Rectal smooth muscle tissue (tissue), 1 donor: ENCODE results near the gene IPO5.

ENCODE experiments used
- H3K27ac ChIP-seq: one replicate; pipeline ENCODE4 v1.7.0; 2013; ENCODE audit warnings: low read depth, low read length, inconsistent platforms
- H3K27me3 ChIP-seq: one replicate; pipeline ENCODE4 v1.7.0; 2013; ENCODE audit warnings: low read length; ENCODE audit not compliant: control insufficient read depth, insufficient read depth
- H3K36me3 ChIP-seq: one replicate; pipeline ENCODE4 v1.7.0; 2013; ENCODE audit warnings: low read length; ENCODE audit not compliant: control insufficient read depth, insufficient read depth
- H3K4me1 ChIP-seq: one replicate; pipeline ENCODE4 v1.7.0; 2013; ENCODE audit warnings: low read length; ENCODE audit not compliant: control insufficient read depth, insufficient read depth
- H3K4me3 ChIP-seq: one replicate; pipeline ENCODE4 v1.7.0; 2013; ENCODE audit warnings: low read length
- H3K9ac ChIP-seq: one replicate; pipeline ENCODE4 v1.7.0; 2013; ENCODE audit warnings: low read length

IPO5 gene

GRCh38 chr13:97953376-97953970, at the start of gene IPO5:
TSS of gene IPO5 (plus strand) at chr13:97953675. CDS start at chr13:97976697, 23,022 bp downstream.
- no peaks in the 10 kb centered on the region for H3K27me3 ChIP-seq
- H3K9ac ChIP-seq: no peak within 1 kb of the TSS
- no peaks in the 10 kb centered on the region for H3K4me1 ChIP-seq
- H3K4me3 ChIP-seq: no peak within 1 kb of the TSS
- no peak within 1 kb of the TSS for H3K27ac ChIP-seq
- H3K36me3 ChIP-seq: no peaks in the 10 kb centered on the region

DNA sequence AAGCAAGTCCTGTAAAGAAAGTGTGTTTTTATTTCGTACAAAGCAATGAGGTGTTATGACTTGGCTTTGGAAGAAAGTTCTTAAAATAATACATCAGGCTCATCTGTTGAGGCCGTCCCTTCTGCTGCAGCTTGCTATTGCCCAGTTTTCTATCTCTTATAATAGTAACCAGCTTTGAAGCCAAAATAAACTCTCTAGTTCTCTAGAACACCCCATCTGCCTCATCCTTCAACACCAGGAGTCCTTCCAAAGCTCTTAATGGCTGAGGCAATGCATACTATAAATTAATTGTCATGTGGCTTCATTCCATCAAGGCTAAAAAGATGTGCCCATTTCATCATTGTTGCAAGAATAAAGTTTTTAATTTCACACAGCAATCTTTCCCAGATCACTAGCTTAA, 49.4 kb upstream of the IPO5 start:
- Histone ChIP-seq H3K4me1 (no peaks in the 10 kb centered on the region), H3K36me3 (no peaks in the 10 kb centered on the region), H3K4me3 (no peak overlapping the region), H3K27ac (no peak overlapping the region), H3K9ac (no peak overlapping the region), H3K27me3 (no peaks in the 10 kb centered on the region)

DNA sequence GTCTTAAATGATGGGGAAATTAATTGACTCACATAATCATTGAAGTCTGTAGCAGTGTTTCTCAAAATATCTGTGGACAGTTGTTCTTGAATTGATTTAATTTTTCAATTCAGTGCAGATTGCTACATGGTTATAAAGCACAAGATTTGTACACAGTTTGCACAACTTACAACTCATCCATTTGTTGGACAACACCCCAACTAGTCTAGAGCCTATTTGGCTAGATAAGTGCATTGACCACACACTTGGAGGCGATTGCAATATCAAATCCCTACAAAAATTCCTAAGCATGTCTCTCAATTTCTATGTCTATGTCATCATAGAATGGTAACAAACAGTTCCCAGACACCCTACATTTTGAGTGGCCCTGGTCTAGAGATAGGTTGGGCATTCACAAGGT, 48.0 kb upstream of the IPO5 start:
- H3K27me3 ChIP-seq: no peaks in the 10 kb centered on the region
- no peak overlapping the region for H3K4me3 ChIP-seq
- no peak overlapping the region for H3K9ac ChIP-seq
- H3K4me1 ChIP-seq: no peaks in the 10 kb centered on the region
- H3K36me3 ChIP-seq: no peaks in the 10 kb centered on the region
- H3K27ac ChIP-seq: no peak overlapping the region

DNA sequence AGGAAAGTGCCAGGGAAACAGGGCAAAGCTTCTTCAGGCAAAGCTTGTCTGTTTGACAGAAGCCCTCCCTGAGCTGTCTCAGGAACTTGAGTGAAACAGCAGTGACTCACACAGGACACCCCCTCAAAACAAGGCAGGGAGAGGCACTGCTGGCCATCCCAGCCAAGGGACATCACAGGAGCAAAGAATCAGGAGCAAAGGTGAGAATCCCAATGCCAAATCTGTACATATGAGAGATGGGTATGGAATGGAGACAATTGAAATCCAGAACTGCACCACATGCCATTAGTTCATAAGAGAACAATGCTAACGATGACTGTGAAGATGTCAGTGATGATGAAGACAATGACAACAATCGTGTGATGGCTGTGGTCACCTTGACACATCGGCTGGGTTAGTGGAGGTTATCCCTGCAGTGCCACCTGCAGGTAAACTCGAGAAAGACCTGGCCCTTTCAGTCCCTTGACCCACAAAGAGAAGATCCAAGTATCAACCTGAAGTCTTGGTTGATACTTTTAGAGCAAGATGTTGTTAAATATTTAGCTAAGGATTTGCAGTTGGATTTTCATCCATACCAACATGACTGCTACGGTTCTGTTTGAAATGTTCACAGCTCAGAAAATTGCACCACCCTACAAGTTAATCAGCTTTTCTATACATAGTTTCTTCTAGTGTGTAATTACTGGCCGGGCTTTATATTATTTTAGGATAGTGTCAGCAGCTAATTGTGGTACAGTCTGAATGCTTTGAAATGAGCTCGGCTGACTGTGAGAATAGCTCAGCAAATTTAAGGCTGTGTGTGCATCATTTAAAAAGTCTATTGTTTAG, 42.0 kb upstream of the IPO5 start:
- no peaks in the 10 kb centered on the region for H3K4me1 ChIP-seq
- H3K9ac ChIP-seq: no peak overlapping the region
- no peak overlapping the region for H3K27ac ChIP-seq
- no peak overlapping the region for H3K4me3 ChIP-seq
- no peaks in the 10 kb centered on the region for H3K27me3 ChIP-seq
- H3K36me3 ChIP-seq: no peaks in the 10 kb centered on the region

DNA sequence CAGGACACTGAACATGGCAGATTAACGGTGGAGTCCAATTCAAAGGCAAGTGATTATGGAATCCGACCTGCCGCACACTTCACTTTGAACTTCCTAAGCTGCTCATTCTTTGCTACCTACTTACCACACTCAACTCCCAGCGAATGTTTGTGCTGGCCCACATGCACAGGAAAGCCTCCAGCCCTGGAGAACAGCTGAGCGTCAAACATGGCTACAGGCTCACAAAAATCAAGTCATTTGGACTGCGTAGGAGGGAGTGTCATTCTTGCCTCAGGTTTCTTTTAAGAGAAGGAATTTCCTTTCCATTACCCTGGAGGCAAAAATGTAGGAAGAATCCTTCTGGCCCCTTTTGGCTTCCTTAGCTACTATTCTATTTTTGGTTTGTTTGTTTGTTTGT, 41.3 kb upstream of the IPO5 start:
- Histone ChIP-seq H3K27me3 (no peaks in the 10 kb centered on the region), H3K4me3 (no peak overlapping the region), H3K36me3 (no peaks in the 10 kb centered on the region), H3K27ac (no peak overlapping the region), H3K4me1 (no peaks in the 10 kb centered on the region), H3K9ac (no peak overlapping the region)

DNA sequence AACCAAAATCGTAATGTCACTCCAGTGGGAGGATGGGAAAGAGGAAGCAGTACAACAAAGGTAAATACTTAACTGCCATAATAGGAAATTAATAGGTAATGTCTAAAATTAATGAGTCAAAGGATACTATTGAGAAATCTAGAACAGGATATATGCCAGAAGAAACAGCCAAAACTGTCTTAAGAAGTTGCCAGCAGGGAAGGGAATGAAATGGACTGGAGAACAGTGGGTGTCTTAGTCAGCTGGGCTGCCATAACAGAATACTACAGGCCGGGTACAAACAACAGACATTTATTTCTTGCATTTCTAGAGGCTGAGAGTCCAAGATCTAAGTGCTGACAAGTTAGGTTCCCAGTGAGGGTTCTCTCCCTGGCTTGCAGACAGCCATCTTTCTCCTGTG, 40.3 kb upstream of the IPO5 start:
- Histone ChIP-seq H3K4me1 (no peaks in the 10 kb centered on the region), H3K9ac (no peak overlapping the region), H3K27ac (no peak overlapping the region), H3K27me3 (no peaks in the 10 kb centered on the region), H3K4me3 (no peak overlapping the region), H3K36me3 (no peaks in the 10 kb centered on the region)

- Histone ChIP-seq H3K27me3 (no peaks in the 10 kb centered on the region), H3K9ac (no peak overlapping the region), H3K36me3 (no peaks in the 10 kb centered on the region), H3K4me1 (no peaks in the 10 kb centered on the region), H3K27ac (no peak overlapping the region), H3K4me3 (no peak overlapping the region)
These were observed 38.9 kb upstream of the IPO5 start for GRCh38 chr13:97914540-97914939.

GRCh38 chr13:97921176-97921816, 32.2 kb upstream of the IPO5 start:
- Histone ChIP-seq H3K27ac (no peak overlapping the region), H3K9ac (no peak overlapping the region), H3K27me3 (no peaks in the 10 kb centered on the region), H3K4me1 (no peaks in the 10 kb centered on the region), H3K4me3 (no peak overlapping the region), H3K36me3 (no peaks in the 10 kb centered on the region)

DNA sequence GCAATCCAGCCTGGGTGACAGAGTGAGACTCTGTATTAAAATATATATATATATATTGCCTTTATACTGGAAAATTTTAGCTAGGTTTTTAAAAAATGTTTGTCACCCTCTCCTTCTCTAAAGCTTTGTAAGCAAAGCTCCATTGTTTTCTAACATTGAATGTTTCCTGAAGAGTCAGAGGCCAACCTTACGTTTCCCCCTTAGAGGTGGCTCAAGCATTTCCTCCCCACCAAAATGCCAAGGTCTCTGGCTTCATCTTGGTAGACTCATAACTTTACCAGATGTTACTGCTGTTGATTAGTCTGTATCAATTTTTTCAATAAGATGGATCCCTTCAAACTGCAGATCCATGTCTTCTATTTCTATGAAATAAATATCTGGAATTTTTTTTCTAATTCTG, 25.2 kb upstream of the IPO5 start:
- H3K4me3 ChIP-seq: no peak overlapping the region
- no peak overlapping the region for H3K9ac ChIP-seq
- H3K27ac ChIP-seq: no peak overlapping the region
- H3K36me3 ChIP-seq: no peaks in the 10 kb centered on the region
- no peaks in the 10 kb centered on the region for H3K27me3 ChIP-seq
- H3K4me1 ChIP-seq: no peaks in the 10 kb centered on the region

GRCh38 chr13:97932036-97932435, 21.4 kb upstream of the IPO5 start:
- Histone ChIP-seq H3K27ac (no peak overlapping the region), H3K9ac (no peak overlapping the region), H3K4me1 (no peaks in the 10 kb centered on the region), H3K36me3 (no peaks in the 10 kb centered on the region), H3K27me3 (no peaks in the 10 kb centered on the region), H3K4me3 (no peak overlapping the region)

- Histone ChIP-seq H3K36me3 (no peaks in the 10 kb centered on the region), H3K27me3 (no peaks in the 10 kb centered on the region), H3K27ac (no peak overlapping the region), H3K9ac (no peak overlapping the region), H3K4me3 (no peak overlapping the region), H3K4me1 (no peaks in the 10 kb centered on the region)
These were observed 20.8 kb upstream of the IPO5 start for GRCh38 chr13:97932647-97933046.

DNA sequence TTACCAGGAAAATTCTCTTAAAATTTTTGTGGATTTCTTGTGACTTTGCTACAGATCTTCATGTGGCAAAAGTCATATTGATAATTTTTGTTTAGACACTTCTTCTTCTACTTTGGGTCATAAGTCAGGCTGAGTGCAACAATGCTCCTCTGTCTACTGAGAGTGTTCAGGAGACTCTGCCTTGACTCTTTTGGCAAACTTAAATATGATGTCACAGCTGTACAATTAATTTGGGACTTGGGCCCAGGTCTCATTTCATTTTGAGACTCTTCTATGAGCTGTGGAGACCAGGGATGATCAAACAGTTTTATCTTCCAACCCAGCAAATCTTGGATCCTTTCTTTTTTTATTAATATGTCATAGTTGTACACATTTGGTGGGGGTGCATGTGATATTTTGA, 19.7 kb upstream of the IPO5 start:
- H3K27me3 ChIP-seq: no peaks in the 10 kb centered on the region
- no peaks in the 10 kb centered on the region for H3K4me1 ChIP-seq
- no peak overlapping the region for H3K27ac ChIP-seq

More for the DNA sequence above, 19.7 kb upstream of the IPO5 start:
- Histone ChIP-seq H3K4me3 (no peak overlapping the region), H3K9ac (no peak overlapping the region), H3K36me3 (no peaks in the 10 kb centered on the region)
